NK-92 (cell line): ENCODE results near the gene SKIC3.

Source experiments
- DNase-seq: peaks from one replicate; lab custom pipeline; 2025; ENCODE audit not compliant: unreplicated experiment; lab: John Stamatoyannopoulos, UW

Gene SKIC3

GRCh38 chr5:95554647-95555548, at the start of gene SKIC3, which contains the start of gene ARSK:
TSS of gene SKIC3 (minus strand) at chr5:95554977. CDS start at chr5:95547150, 7,827 bp downstream.
TSS of gene ARSK (plus strand) at chr5:95555101. CDS start at chr5:95555279, 178 bp downstream.
- DNase-seq, result peak; percentile 28

DNA sequence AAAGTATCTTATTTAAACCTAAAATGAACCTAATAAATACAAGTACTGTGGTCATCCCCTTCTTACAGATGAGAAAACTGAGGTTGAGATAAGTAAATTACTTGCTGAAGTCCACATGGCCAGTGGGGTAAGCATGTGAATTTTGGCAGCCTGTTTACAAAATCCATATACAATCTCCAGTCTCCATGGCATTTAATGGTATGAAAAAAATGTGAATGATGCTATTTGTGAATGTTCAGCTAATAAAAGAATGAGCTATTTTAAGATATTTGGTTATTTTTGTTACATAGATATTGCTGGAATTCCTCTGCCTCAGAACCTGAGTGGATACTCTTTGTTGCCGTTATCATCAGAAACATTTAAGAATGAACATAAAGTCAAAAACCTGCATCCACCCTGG, 45.8 kb upstream of the SKIC3 start:
- no peak for DNase-seq

DNA sequence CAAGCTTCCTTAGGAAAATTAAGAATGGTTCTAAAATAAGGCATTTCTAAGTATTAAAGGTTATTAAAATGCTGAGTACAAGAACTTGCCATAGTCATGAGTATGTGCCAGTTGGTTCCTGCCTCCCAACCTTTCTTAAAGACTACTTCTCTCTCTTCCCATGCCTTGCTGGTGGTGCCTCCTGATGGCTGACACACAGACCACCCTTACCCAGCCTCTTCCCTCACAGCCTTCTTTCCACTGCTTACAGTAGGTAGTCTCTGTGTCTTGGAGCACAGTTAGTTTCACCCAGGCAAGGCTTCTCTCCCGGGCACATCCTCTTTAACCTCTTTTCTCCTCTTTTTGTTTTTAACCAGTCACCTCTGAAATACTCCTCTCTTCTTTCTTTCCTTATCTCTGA, 44.5 kb upstream of the SKIC3 start:
- no peak for DNase-seq

GRCh38 chr5:95595289-95595931, 40.6 kb upstream of the SKIC3 start:
- DNase-seq, result no peak

- DNase-seq, result no peak
These were observed 36.7 kb upstream of the SKIC3 start for GRCh38 chr5:95591490-95591901.

DNA sequence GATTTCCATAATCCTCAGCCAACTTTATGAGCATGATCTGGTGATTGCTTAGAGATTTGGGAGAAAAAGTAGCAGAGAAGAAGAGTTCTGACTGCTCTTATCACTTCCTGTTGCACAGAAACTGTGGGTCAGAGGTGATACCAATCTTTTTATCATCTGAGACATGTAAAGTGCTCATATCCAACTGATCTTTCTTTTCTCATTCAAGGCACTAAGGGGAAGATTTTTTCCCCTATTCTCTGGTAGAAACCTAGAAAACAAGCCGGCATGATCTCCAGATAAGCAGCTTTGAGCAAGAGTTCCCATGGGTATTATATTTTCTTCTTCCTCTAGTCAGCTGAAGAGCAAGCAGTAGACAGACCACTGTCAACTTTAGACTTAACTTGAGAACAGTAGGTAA, 36.1 kb upstream of the SKIC3 start:
- DNase-seq, result no peak

DNA sequence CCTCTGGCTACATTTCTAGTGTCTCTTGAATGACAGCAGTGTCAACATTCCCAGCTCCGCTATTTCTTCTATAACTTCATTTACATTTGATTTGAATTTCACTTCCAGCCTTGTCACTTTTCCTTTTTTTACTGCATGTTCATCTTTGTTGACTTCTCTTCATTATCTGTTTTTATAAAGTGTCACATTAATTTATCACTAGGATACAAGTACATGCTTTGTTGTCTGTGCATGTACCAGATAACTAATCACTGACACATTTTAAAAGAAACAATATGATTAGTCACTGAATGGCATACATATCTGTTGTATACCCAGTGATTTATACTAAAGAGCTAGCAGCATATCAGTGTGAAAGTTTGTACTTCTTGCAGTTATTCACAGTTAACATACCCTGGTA, 29.2 kb upstream of the SKIC3 start:
- DNase-seq, result no peak

GRCh38 chr5:95581576-95581975, 26.8 kb upstream of the SKIC3 start:
- no peak for DNase-seq

GRCh38 chr5:95572016-95572415, 17.2 kb upstream of the SKIC3 start:
- DNase-seq, result no peak

- DNase-seq, result no peak
These were observed 10.6 kb upstream of the SKIC3 start for GRCh38 chr5:95565280-95565920.

GRCh38 chr5:95564450-95564849, 9.7 kb upstream of the SKIC3 start:
- DNase-seq, result no peak

GRCh38 chr5:95563367-95563766, 8.6 kb upstream of the SKIC3 start:
- no peak for DNase-seq

- DNase-seq, result no peak
These were observed 7.5 kb upstream of the SKIC3 start for GRCh38 chr5:95562282-95562681.

DNA sequence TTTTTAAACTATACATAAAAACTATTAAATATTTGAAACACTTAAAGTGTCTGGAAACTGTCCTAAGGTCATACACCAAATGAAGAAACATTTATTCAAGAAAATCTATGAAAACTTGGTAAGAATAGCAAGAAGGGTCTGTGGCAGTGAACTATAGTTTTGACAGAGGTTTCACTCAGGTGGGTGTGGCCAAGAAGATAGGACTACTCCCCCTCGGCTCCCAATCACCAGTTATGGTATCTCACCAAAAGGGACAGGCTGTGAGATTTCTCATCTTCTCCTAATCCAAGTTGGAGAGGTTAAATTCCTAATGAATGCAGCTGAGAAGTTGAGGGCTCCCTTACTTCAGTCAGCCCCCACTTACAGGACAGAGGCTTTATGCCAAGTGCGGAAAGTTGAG, 3.1 kb upstream of the SKIC3 start:
- DNase-seq, result no peak

GRCh38 chr5:95555553-95555952, 776 bp upstream of the SKIC3 start:
- no peak for DNase-seq

DNA sequence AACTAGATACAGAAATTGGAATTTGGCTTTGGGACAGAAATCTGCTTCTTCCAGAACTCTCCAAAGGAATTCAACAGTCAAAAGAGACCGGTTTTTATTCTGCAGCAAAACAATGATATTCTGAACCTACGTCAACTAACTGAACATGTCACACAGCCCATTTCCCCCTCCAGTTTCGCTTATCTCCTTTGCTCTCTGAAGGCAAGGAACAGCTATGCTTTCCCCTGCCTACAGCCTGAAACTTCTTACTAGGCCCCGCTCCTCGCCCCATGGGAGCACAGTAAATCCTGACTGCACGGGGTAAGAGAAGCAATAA, 488 bp downstream of the SKIC3 start:
- no peak for DNase-seq

DNA sequence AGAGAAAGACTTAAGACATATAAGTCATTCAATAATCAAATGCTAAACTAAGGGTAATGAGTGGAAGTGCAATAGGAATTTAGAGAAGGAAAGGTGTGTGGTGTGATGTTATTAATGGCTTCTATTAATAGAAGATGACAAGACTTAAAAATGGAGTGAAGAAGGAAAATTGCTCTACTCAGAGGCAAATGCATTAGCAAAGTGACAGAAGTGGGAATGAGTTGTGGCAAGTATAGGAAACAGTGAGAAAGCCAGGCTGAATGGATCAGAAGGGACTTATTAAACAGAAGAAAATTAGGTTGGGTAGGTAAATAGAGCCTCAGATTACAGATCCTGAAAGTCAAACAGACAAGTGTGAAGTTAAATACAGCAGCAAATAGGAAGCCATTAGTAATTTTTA, 5.7 kb downstream of the SKIC3 start:
- no peak for DNase-seq

GRCh38 chr5:95543017-95543705, 11.6 kb downstream of the SKIC3 start:
- DNase-seq, result no peak

GRCh38 chr5:95537501-95537900, 17.3 kb downstream of the SKIC3 start:
- no peak for DNase-seq

- DNase-seq, result no peak
These were observed 21.0 kb downstream of the SKIC3 start for GRCh38 chr5:95533761-95534160.

DNA sequence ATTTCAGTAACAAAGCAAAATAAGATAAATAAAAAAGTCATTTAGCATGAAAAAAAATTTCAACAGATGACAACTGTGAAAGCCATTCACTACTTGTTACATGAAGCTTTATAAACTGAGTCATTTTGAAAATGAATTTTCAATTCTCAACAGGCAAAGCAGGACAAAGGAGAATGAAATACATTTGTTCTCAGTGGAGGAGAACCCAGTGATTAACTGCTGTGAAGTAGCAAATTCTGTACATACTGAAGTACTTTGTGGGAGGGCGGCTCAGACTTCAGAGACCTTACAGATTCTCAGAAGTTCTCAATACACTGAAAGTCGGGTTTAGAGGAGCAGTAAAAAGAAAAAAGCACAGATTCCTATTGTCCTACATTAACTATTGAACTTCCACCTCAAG, 21.7 kb downstream of the SKIC3 start:
- no peak for DNase-seq
